Measurements from ENCODE around the gene HMX3.
A peak's percentile ranks its signal among the peaks of the same experiment; 100 is the strongest.

The HMX3 gene

DNA sequence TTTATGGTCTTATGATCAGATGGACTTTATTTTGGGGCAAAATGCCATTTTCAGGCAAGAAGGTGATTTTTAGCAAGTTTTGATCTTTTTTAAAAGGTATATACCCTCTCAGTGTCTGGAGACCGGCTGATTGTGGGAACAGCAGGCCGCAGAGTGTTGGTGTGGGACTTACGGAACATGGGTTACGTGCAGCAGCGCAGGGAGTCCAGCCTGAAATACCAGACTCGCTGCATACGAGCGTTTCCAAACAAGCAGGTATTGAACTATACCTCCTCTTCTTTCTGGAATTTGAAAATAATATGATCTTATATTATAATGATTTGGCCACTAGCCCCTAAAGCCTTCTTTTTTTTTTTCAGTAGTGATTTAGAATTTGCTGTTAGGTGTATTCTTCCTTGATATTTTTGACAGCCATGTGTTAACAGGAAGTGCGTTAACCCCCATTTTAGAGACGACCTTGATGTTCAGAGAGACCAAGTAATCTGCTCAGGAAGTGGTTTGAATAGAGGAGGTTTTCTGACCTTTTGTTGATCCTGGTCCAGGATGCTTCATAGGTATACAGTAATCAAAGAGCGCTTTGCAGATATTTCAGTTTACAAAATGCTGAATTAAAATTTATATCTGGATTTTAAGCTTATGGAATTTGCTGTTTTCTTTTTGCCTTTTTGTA lies 24.7 kb downstream of the HMX3 start:
- peaks cover 98% of the 10 kb centered on the region for H3K79me2 ChIP-seq (ENCODE audit: low read length)

DNA sequence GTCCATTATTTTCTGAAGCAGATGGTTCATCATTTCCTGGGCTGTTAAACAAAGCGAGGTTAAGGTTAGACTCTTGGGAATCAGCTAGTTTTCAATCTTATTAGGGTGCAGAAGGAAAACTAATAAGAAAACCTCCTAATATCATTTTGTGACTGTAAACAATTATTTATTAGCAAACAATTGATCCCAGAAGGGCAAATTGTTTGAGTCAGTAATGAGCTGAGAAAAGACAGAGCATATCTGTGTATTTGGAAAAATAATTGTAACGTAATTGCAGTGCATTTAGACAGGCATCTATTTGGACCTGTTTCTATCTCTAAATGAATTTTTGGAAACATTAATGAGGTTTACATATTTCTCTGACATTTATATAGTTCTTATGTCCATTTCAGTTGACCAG lies 28.5 kb downstream of the HMX3 start:
- H3K27ac ChIP-seq (ENCODE audit: low read length) = no peak overlapping the region
- peaks cover 2% of the 10 kb centered on the region; the same call in 1 of the 2 replicates for H3F3A ChIP-seq (ENCODE audit: insufficient read depth, low read length)
- H3K4me1 ChIP-seq (ENCODE audit: low read length) = peaks cover 11% of the 10 kb centered on the region
- no peak overlapping the region for H3K9ac ChIP-seq (ENCODE audit: low read length)
- H3K27me3 ChIP-seq (replicated peaks; ENCODE audit: insufficient read depth, low read length) = no peaks in the 10 kb centered on the region
- H3K36me3 ChIP-seq (replicated peaks; ENCODE audit: insufficient read depth, low read length) = peaks cover 43% of the 10 kb centered on the region
- TF ChIP-seq, protein P1, sequence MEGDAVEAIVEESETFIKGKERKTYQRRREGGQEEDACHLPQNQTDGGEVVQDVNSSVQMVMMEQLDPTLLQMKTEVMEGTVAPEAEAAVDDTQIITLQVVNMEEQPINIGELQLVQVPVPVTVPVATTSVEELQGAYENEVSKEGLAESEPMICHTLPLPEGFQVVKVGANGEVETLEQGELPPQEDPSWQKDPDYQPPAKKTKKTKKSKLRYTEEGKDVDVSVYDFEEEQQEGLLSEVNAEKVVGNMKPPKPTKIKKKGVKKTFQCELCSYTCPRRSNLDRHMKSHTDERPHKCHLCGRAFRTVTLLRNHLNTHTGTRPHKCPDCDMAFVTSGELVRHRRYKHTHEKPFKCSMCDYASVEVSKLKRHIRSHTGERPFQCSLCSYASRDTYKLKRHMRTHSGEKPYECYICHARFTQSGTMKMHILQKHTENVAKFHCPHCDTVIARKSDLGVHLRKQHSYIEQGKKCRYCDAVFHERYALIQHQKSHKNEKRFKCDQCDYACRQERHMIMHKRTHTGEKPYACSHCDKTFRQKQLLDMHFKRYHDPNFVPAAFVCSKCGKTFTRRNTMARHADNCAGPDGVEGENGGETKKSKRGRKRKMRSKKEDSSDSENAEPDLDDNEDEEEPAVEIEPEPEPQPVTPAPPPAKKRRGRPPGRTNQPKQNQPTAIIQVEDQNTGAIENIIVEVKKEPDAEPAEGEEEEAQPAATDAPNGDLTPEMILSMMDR (IDR thresholded peaks at IDR 0.05; ENCODE audit: low read length) = no peak
- TF ChIP-seq EZH2phosphoT487 (IDR thresholded peaks at IDR 0.05; ENCODE audit: low read length) (no peak), EZH2 (optimal IDR thresholded peaks at IDR 0.05; ENCODE audit: low read depth, low read length) (no peak)
- no peak for DNase-seq
- no peak overlapping the region for H2AFZ ChIP-seq (ENCODE audit: low read length)
- peaks cover 15% of the 10 kb centered on the region; the same call in 1 of the 2 replicates for H4K20me1 ChIP-seq (ENCODE audit: insufficient read depth, low read length)
- no peaks in the 10 kb centered on the region for H3K9me3 ChIP-seq (replicated peaks; ENCODE audit: insufficient read depth, low read length)
- H3K4me2 ChIP-seq (ENCODE audit: low read depth, low read length) = no peak overlapping the region
- no peaks in the 10 kb centered on the region for H3K9me2 ChIP-seq (replicated peaks; ENCODE audit: insufficient read depth, low read length)
- H3K4me3 ChIP-seq (ENCODE audit: low read length) = no peak overlapping the region
- peaks cover 87% of the 10 kb centered on the region for H3K79me2 ChIP-seq (ENCODE audit: low read length)

More for the DNA sequence above, 24.7 kb downstream of the HMX3 start:
- Histone ChIP-seq H3K27me3 (replicated peaks; ENCODE audit: insufficient read depth, low read length) (no peaks in the 10 kb centered on the region), H3K27ac (ENCODE audit: low read length) (no peak overlapping the region), H3K4me1 (ENCODE audit: low read length) (peaks cover 34% of the 10 kb centered on the region), H3K9me3 (replicated peaks; ENCODE audit: insufficient read depth, low read length) (no peaks in the 10 kb centered on the region), H4K20me1 (ENCODE audit: insufficient read depth, low read length) (peaks cover 24% of the 10 kb centered on the region; the same call in 1 of the 2 replicates), H3K4me2 (ENCODE audit: low read depth, low read length) (0 out of 2 replicates have a peak overlapping the region, but pooled peaks have one; percentile 4), H3K9me2 (replicated peaks; ENCODE audit: insufficient read depth, low read length) (no peaks in the 10 kb centered on the region), H2AFZ (ENCODE audit: low read length) (no peak overlapping the region), H3K9ac (ENCODE audit: low read length) (no peak overlapping the region), H3K36me3 (replicated peaks; ENCODE audit: insufficient read depth, low read length) (peaks cover 58% of the 10 kb centered on the region), H3K4me3 (ENCODE audit: low read length) (no peak overlapping the region), H3F3A (ENCODE audit: insufficient read depth, low read length) (0 out of 2 replicates have a peak, but pooled peaks cover 4% of the 10 kb centered on the region)
- peak; percentile 41 for DNase-seq
- no peak for TF ChIP-seq EZH2 (optimal IDR thresholded peaks at IDR 0.05; ENCODE audit: low read depth, low read length)
- TF ChIP-seq, protein P1 (IDR thresholded peaks at IDR 0.05; ENCODE audit: low read length) = no peak
- TF ChIP-seq EZH2phosphoT487 (IDR thresholded peaks at IDR 0.05; ENCODE audit: low read length) = no peak

DNA sequence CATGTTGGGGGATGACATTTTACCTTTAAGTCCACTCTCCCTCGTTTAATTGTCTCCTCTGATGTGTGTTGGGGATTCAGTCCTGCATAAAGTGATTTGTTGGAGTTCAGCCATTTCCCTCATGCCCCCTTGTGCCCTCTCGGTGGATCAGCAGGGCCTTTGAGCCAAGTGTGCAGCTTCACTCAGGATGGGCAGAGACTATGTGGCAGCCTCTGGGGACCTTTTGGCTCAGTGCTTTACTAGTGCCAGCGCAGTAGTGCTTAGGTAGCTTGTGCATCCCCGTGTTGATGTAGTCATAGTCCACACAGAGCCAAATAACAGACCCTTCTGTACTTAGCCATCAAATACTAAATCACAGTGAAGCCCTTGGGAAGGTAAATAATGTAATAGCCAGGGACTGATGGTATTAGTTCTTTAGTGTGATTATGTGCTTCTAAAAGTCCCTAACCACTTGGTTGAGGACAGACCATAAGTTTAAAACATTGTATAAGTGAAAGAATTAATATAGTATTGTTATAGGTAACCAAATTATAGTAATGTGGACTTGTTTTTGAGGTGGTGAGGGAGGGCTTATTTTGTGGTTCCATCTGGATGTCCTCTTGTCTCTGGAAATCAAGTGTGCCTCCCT lies 29.8 kb downstream of the HMX3 start:
- Histone ChIP-seq H3K79me2 (ENCODE audit: low read length) (peaks cover 83% of the 10 kb centered on the region), H3K4me2 (ENCODE audit: low read depth, low read length) (no peak overlapping the region)

More for the DNA sequence above, 29.8 kb downstream of the HMX3 start:
- no peak overlapping the region for H2AFZ ChIP-seq (ENCODE audit: low read length)
- no peaks in the 10 kb centered on the region for H3K9me2 ChIP-seq (replicated peaks; ENCODE audit: insufficient read depth, low read length)
- no peaks in the 10 kb centered on the region for H3K27me3 ChIP-seq (replicated peaks; ENCODE audit: insufficient read depth, low read length)
- TF ChIP-seq, protein P1 (IDR thresholded peaks at IDR 0.05; ENCODE audit: low read length) = no peak
- TF ChIP-seq EZH2phosphoT487 (IDR thresholded peaks at IDR 0.05; ENCODE audit: low read length) = no peak
- no peak for TF ChIP-seq EZH2 (optimal IDR thresholded peaks at IDR 0.05; ENCODE audit: low read depth, low read length)
- no peaks in the 10 kb centered on the region; the same call in 1 of the 2 replicates for H3K4me1 ChIP-seq (ENCODE audit: low read length)
- H3K36me3 ChIP-seq (replicated peaks; ENCODE audit: insufficient read depth, low read length) = peaks cover 43% of the 10 kb centered on the region
- peaks cover 5% of the 10 kb centered on the region; the same call in 1 of the 2 replicates for H3F3A ChIP-seq (ENCODE audit: insufficient read depth, low read length)
- DNase-seq = no peak
- H3K4me3 ChIP-seq (ENCODE audit: low read length) = no peak overlapping the region
- H4K20me1 ChIP-seq (ENCODE audit: insufficient read depth, low read length) = peaks cover 5% of the 10 kb centered on the region; the same call in 1 of the 2 replicates
- H3K27ac ChIP-seq (ENCODE audit: low read length) = no peak overlapping the region
- no peaks in the 10 kb centered on the region for H3K9me3 ChIP-seq (replicated peaks; ENCODE audit: insufficient read depth, low read length)
- H3K9ac ChIP-seq (ENCODE audit: low read length) = no peak overlapping the region

Measured in MM.1S (cell line).